GM10266 (cell line): ENCODE results near the gene ZC3H6.

Source experiments
- DNase-seq: peaks from one replicate; pipeline ENCODE4 v3.0.0; 2012; ENCODE audit errors: extremely low spot score
- TF ChIP-seq, protein P1 (sequence below): IDR thresholded peaks from 2 replicates; pipeline ENCODE4 v1.5.1; 2012; ENCODE audit warnings: mild to moderate bottlenecking, low read depth; ENCODE audit not compliant: control insufficient read depth, insufficient read depth; ENCODE audit errors: missing control alignments

The ZC3H6 gene

DNA sequence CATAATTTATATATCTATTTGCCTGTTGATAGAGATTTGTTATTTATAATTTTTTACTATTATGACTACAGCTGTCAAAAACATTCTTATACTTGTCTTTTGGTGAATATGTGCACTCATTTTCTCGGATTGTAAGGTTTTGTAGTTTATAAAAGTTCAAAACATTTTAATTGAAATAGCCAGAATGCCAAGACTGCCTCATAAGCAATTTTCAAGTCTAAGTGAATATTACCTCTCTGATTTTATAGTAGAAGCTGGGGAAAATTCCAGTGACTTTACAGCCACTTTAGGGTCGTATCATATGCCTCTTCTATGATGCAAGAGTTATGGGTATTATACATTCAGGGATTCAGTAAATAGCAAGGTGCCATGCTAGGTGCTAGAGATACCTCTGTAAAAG lies 21.0 kb downstream of the ZC3H6 start:
- TF ChIP-seq, protein P1, sequence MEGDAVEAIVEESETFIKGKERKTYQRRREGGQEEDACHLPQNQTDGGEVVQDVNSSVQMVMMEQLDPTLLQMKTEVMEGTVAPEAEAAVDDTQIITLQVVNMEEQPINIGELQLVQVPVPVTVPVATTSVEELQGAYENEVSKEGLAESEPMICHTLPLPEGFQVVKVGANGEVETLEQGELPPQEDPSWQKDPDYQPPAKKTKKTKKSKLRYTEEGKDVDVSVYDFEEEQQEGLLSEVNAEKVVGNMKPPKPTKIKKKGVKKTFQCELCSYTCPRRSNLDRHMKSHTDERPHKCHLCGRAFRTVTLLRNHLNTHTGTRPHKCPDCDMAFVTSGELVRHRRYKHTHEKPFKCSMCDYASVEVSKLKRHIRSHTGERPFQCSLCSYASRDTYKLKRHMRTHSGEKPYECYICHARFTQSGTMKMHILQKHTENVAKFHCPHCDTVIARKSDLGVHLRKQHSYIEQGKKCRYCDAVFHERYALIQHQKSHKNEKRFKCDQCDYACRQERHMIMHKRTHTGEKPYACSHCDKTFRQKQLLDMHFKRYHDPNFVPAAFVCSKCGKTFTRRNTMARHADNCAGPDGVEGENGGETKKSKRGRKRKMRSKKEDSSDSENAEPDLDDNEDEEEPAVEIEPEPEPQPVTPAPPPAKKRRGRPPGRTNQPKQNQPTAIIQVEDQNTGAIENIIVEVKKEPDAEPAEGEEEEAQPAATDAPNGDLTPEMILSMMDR, result no peak
- no peak for DNase-seq

DNA sequence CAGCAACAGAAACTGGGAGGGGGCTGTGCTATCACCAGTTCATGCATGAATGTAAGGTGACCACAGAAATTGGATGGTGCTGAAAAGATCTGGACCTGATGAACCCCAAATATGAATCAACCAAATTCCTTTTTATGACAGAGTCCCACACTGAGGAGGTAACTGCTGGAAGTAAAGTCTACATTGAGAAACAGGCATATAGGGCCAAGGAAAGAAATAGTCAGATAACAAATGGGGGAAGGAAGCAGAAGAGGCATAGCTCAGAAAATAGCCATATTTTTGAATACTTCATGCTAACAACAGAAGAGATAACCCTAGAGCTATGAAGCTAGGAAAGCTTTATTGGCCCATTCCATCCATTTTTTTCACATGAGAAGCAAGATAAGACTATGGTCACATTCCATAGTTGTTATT lies 25.8 kb downstream of the ZC3H6 start:
- no peak for DNase-seq
- TF ChIP-seq, protein P1, result no peak

DNA sequence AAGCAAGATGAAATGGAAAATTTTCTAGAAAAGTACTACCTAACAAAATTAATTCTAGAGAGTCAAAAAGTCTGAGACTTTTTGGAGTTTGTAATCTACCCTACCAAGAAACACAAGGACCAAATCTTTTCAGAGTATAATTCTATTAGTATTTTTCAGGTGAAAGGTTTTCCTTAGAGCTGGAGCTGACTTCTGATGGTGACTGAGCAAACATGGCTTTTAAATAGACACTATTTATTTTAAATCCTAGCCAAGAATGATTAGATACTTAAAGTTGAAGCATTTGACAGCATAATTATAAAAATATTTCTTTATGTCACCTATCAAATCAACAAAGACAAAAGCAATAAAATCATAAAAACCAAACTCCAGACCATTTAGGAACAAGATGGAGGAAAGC lies 26.6 kb downstream of the ZC3H6 start:
- DNase-seq, result no peak
- TF ChIP-seq, protein P1, result no peak

DNA sequence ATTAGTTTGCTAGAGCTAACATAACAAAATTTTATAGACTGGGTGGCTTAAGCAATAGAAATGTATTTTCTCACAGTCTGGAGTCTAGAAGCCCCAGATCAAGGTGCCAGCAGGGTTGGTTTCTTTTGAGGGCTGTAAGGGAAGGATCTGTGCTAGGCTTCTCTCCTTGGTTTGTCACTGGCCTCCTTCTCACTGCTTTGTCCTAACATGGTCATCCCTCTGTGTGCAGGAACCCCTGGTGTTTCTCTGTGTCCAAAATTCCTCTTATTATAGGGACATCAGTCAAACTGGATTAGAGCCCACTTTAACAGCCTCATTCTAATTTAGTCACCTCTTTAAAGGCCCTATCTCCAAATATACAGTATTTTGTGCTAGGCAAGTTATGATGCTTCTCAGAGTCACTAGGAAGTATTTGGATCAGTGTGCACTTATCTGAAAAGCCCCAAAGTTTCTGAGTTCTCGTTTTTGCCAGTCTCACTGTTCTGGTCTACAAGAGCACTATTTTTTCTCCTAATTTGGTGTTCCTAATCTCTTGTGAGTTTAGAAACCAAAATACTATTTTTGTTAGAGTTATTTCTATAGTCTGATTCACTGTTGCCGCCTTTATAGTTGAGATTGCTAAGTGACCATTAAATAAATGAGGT lies 29.0 kb downstream of the ZC3H6 start:
- DNase-seq, result peak; percentile 21
- TF ChIP-seq, protein P1, result no peak

DNA sequence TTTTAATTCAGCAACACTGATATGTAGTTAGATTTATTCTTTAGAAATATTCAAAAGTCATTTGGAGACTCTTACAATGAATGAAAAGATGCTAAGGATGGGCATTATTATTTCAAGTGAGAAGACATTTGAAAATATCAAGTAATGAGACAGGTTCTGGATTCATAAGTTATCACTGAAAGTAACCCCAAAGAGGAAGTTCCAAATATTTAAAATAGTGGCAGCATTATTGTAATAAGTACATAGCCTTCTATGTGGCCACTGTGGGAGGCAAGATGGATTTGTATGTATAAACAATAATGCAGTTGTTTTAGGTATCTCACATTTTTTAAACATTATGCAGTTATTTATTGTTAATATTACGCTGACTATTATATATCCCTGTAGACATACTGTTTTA lies 29.7 kb downstream of the ZC3H6 start:
- TF ChIP-seq, protein P1, result no peak
- DNase-seq, result no peak

DNA sequence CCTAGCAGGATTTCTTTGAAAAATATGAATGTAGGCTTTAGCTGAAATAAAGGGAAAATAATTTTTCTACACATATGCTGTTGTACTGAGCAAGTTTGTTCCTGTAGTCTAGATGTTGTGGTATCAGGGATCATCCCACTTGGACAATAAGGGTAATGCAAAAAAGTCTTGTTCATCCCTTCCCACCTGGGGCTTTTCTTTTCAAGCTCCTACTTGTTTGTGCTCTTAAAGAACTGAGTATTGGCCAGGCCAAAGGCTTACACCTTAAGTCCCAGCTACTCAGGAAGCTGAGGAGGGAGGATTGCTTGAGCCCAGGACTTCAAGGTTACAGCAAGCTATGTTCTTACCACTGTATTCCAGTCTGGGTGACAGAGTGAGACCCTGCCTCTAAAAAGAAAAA lies 35.5 kb downstream of the ZC3H6 start:
- TF ChIP-seq, protein P1, result no peak
- no peak for DNase-seq

DNA sequence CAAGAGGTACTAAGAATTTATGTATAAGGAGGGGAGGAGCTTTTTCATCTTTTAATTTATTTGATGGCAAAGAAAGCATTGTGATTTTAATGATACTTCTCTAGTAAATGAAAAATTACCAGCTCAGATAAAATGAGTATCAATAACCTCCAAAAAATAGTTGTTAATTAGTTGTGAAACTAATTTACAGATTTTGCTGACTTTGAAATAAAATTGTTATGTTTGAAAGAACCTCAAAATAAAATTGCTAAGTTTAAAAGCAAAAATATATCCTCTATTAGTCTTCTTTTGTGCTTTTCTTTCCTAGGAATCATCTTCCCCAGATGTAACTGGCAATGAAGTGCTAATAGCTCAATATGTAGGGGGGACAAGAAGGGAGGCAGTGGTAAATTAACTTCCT lies 36.5 kb downstream of the ZC3H6 start:
- TF ChIP-seq, protein P1, result no peak

More for the DNA sequence above, 36.5 kb downstream of the ZC3H6 start:
- no peak for DNase-seq
